Endothelial cell of umbilical vein (primary cell): ENCODE data around the gene SPATS2L.

Source experiments
- CTCF ChIP-seq, 2 donors: IDR thresholded peaks; 1 replicate in 1 of 2; 2 replicates in 1 of 2; pipeline ENCODE4 v1.5.1; 2011; ENCODE audit warnings: low read length in 2 of 2, mild to moderate bottlenecking in 2 of 2, moderate library complexity in 2 of 2, control low read depth in 1 of 2, inconsistent platforms in 1 of 2, low read depth in 1 of 2; ENCODE audit not compliant: insufficient read depth in 1 of 2; ENCODE audit errors: extremely low read depth in 1 of 2
- EZH2 ChIP-seq: IDR thresholded peaks from 2 replicates; pipeline ENCODE4 v1.6.1; 2012; ENCODE audit warnings: borderline replicate concordance, low read depth, mild to moderate bottlenecking, moderate library complexity, low read length, inconsistent platforms; ENCODE audit not compliant: severe bottlenecking
- GATA2 ChIP-seq: IDR thresholded peaks from 2 replicates; pipeline ENCODE4 v1.7.0; 2011; ENCODE audit warnings: low read depth, mild to moderate bottlenecking, moderate library complexity, mixed read lengths, low read length; ENCODE audit not compliant: insufficient read length, insufficient read depth
- POLR2A ChIP-seq: IDR thresholded peaks from 2 replicates; pipeline ENCODE4 v1.6.1; 2012; ENCODE audit warnings: low read depth, mild to moderate bottlenecking, control low read depth, low read length

GRCh38 chr2:200467806-200468681 is 161.6 kb downstream of the SPATS2L start:
- TF ChIP-seq EZH2 (no peak), CTCF (IDR thresholded peaks at IDR 0.05; ENCODE audit: extremely low read depth in 1 of 2, insufficient read depth in 1 of 2, low read depth in 1 of 2, low read length in 2 of 2) (no peak), POLR2A (no peak), GATA2 (no peak)
